Astrocyte (in vitro differentiated cells and primary cell): ENCODE measurements around the gene TIAM2. TPM values are rescaled to one million over a fixed set of nuclear protein-coding genes. Genes with fewer than 3 reads are reported as not detected.
"Not testable (repeated sequence)": the region's sequence is repeated elsewhere in the genome, so short reads cannot be mapped to it uniquely, and the experiment has no call there.

ENCODE experiments used
- DNase-seq: peaks from one replicate; pipeline ENCODE4 v3.0.0-alpha.2; 2010; ENCODE audit warnings: low read depth
- FAIRE-seq: peaks from 2 replicates; lab custom pipeline; 2011; peaks lifted over from hg19 to GRCh38; lab: Jason Lieb, UNC
- H2AFZ ChIP-seq: 2 replicates; pipeline ENCODE4 v1.6.0; 2012; ENCODE audit warnings: low read depth, low read length, inconsistent platforms
- H3K27ac ChIP-seq: 2 replicates; pipeline ENCODE4 v1.5.1; 2011; ENCODE audit warnings: low read depth, low read length, inconsistent platforms
- H3K27me3 ChIP-seq: 2 replicates; pipeline ENCODE4 v1.6.0; 2011; ENCODE audit warnings: low read length, inconsistent platforms; ENCODE audit not compliant: insufficient read depth
- H3K36me3 ChIP-seq: 2 replicates; pipeline ENCODE4 v1.5.1; 2011; ENCODE audit warnings: low read length, inconsistent platforms; ENCODE audit not compliant: insufficient read depth
- H3K4me1 ChIP-seq: 2 replicates; pipeline ENCODE4 v1.5.1; 2011; ENCODE audit warnings: low read length, inconsistent platforms; ENCODE audit not compliant: insufficient read depth
- H3K4me2 ChIP-seq: 2 replicates; pipeline ENCODE4 v1.6.0; 2012; ENCODE audit warnings: low read length, inconsistent platforms
- H3K4me3 ChIP-seq: 2 replicates; pipeline ENCODE4 v1.5.1; 2011; ENCODE audit warnings: low read depth, mild to moderate bottlenecking, low read length, inconsistent platforms; ENCODE audit not compliant: insufficient read depth
- H3K79me2 ChIP-seq: 2 replicates; pipeline ENCODE4 v1.6.0; 2012; ENCODE audit warnings: mild to moderate bottlenecking, low read length, inconsistent platforms; ENCODE audit not compliant: insufficient read depth
- H3K9ac ChIP-seq: 2 replicates; pipeline ENCODE4 v1.6.0; 2012; ENCODE audit warnings: mild to moderate bottlenecking, low read length, inconsistent platforms
- H3K9me3 ChIP-seq: 2 replicates; pipeline ENCODE4 v1.5.1; 2012; ENCODE audit warnings: low read depth, mild to moderate bottlenecking, low read length, inconsistent platforms; ENCODE audit not compliant: insufficient read depth
- H4K20me1 ChIP-seq: 2 replicates; pipeline ENCODE4 v1.6.0; 2012; ENCODE audit warnings: low read length, inconsistent platforms; ENCODE audit not compliant: insufficient read depth
- H3K27ac Mint-ChIP-seq: one replicate; pipeline ENCODE4 v1.8.0; 2021; ENCODE audit warnings: mild to moderate bottlenecking, mixed read lengths; ENCODE audit not compliant: unreplicated experiment
- H3K27me3 Mint-ChIP-seq: one replicate; pipeline ENCODE4 v1.8.0; 2021; ENCODE audit warnings: low read depth, mixed read lengths; ENCODE audit not compliant: unreplicated experiment
- H3K36me3 Mint-ChIP-seq: one replicate; pipeline ENCODE4 v1.8.0; 2021; ENCODE audit warnings: low read depth, mixed read lengths; ENCODE audit not compliant: unreplicated experiment
- H3K4me1 Mint-ChIP-seq: one replicate; pipeline ENCODE4 v1.8.0; 2021; ENCODE audit warnings: low read depth, mixed read lengths; ENCODE audit not compliant: unreplicated experiment
- H3K4me3 Mint-ChIP-seq: one replicate; pipeline ENCODE4 v1.8.0; 2021; ENCODE audit warnings: mild to moderate bottlenecking, moderate library complexity, mixed read lengths; ENCODE audit not compliant: unreplicated experiment
- H3K9me3 Mint-ChIP-seq: one replicate; pipeline ENCODE4 v1.8.0; 2021; ENCODE audit warnings: mild to moderate bottlenecking, mixed read lengths; ENCODE audit not compliant: unreplicated experiment
- EZH2 ChIP-seq: IDR thresholded peaks from 2 replicates; pipeline ENCODE4 v1.6.1; 2012; ENCODE audit warnings: mild to moderate bottlenecking, low read length, inconsistent platforms; ENCODE audit not compliant: insufficient read depth
- total RNA-seq: library from RNA; stranded (reverse); gene quantifications from 2 replicates; pipeline ENCODE4 v1.2.1, GENCODE V29; 2021
- TF ChIP-seq, protein P1 (sequence below): IDR thresholded peaks from 2 replicates; pipeline ENCODE4 v1.5.1; 2011; ENCODE audit warnings: low read depth, mild to moderate bottlenecking, inconsistent platforms, low read length, moderate library complexity; ENCODE audit not compliant: insufficient read depth

The TIAM2 gene
- total RNA-seq, 1 donor from 2014 or later, result 23.6 TPM

DNA sequence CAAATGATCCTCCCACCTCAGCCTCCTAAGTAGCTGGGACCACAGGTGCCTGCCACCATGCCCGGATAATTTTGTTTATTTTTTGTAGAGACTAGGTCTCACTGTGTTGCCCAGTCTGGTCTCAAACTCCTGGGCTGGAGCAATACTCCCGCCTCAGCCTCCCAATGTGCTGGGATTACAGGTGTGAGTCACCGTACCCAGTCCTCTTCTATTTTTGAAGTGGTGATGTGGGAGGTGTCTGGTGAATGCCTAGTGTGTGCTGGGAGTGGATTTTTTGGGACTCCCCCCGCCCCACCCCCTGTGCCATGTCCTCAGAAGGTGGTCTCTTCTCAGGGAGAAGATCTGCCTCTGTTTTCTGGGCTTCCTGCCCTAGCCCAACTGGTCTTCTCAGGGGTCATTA is 220.8 kb downstream of the TIAM2 start:
- Histone ChIP-seq H3K9me3 (no peaks in the 10 kb centered on the region), H4K20me1 (no peaks in the 10 kb centered on the region), H3K36me3 (no peaks in the 10 kb centered on the region), H3K4me3 (no peak overlapping the region), H3K27ac (no peak overlapping the region), H3K27me3 (no peaks in the 10 kb centered on the region), H3K4me1 (no peaks in the 10 kb centered on the region), H3K4me2 (no peak overlapping the region), H3K79me2 (no peaks in the 10 kb centered on the region), H2AFZ (no peak overlapping the region), H3K9ac (no peak overlapping the region)
- Mint-ChIP-seq H3K9me3 (peaks cover 9% of the 10 kb centered on the region), H3K27me3 (no peaks in the 10 kb centered on the region), H3K4me1 (peaks cover 11% of the 10 kb centered on the region), H3K4me3 (no peak overlapping the region), H3K27ac (no peak overlapping the region), H3K36me3 (peaks cover 28% of the 10 kb centered on the region)
- FAIRE-seq (no peak), DNase-seq (no peak)
- TF ChIP-seq, protein P1, sequence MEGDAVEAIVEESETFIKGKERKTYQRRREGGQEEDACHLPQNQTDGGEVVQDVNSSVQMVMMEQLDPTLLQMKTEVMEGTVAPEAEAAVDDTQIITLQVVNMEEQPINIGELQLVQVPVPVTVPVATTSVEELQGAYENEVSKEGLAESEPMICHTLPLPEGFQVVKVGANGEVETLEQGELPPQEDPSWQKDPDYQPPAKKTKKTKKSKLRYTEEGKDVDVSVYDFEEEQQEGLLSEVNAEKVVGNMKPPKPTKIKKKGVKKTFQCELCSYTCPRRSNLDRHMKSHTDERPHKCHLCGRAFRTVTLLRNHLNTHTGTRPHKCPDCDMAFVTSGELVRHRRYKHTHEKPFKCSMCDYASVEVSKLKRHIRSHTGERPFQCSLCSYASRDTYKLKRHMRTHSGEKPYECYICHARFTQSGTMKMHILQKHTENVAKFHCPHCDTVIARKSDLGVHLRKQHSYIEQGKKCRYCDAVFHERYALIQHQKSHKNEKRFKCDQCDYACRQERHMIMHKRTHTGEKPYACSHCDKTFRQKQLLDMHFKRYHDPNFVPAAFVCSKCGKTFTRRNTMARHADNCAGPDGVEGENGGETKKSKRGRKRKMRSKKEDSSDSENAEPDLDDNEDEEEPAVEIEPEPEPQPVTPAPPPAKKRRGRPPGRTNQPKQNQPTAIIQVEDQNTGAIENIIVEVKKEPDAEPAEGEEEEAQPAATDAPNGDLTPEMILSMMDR, result no peak
- TF ChIP-seq EZH2, result no peak

DNA sequence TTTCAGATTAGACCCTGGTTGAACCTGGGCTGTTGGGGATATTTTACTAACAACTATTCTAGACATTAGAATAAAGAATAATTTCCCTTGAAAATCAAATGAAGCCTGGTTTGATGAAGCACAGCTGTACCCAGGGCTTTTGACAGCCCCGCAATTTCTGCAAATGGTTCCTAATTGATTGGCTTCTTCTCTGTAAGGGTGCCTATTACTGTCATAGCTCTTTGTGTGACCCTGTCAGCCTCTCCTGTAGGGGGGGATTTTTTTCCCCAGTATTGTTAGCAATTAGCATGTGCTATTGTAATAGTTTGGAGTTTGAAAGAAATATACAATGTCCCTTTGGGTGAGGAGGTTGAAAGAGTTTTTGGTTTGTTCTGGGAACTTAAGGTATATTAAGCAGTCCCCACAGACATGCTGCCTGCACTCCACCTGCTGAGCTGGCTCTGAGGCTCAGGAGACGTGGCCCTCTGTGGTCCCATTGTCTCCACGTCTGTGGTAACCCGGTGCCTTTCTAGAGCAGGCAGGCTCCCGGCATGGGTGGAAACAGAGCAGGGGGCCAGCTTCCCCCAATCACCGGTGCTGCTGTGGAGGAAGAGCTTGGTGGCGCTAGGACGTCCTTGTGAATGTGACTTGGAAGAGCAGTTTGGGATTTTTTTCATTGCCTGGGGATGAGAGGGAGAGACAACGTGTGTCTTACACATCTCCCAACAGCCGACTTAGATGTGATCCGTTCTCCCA is 221.4 kb downstream of the TIAM2 start:
- H3K79me2 ChIP-seq, result no peaks in the 10 kb centered on the region
- no peak overlapping the region for H2AFZ ChIP-seq
- no peak overlapping the region for H3K27ac ChIP-seq
- peaks cover 9% of the 10 kb centered on the region for H3K9me3 Mint-ChIP-seq
- no peak overlapping the region for H3K4me3 Mint-ChIP-seq
- no peaks in the 10 kb centered on the region for H3K27me3 ChIP-seq
- peak overlapping the region; percentile 23 for H3K27ac Mint-ChIP-seq
- FAIRE-seq (no peak), DNase-seq (no peak)
- H3K4me1 Mint-ChIP-seq, result peaks cover 11% of the 10 kb centered on the region
- H3K36me3 ChIP-seq, result no peaks in the 10 kb centered on the region
- H3K4me3 ChIP-seq, result no peak overlapping the region
- no peaks in the 10 kb centered on the region for H3K9me3 ChIP-seq
- H4K20me1 ChIP-seq, result no peaks in the 10 kb centered on the region
- TF ChIP-seq EZH2, result no peak
- TF ChIP-seq, protein P1, result no peak
- no peak overlapping the region for H3K9ac ChIP-seq
- no peak overlapping the region for H3K4me2 ChIP-seq
- H3K4me1 ChIP-seq, result no peaks in the 10 kb centered on the region
- H3K36me3 Mint-ChIP-seq, result peaks cover 32% of the 10 kb centered on the region
- no peaks in the 10 kb centered on the region for H3K27me3 Mint-ChIP-seq

DNA sequence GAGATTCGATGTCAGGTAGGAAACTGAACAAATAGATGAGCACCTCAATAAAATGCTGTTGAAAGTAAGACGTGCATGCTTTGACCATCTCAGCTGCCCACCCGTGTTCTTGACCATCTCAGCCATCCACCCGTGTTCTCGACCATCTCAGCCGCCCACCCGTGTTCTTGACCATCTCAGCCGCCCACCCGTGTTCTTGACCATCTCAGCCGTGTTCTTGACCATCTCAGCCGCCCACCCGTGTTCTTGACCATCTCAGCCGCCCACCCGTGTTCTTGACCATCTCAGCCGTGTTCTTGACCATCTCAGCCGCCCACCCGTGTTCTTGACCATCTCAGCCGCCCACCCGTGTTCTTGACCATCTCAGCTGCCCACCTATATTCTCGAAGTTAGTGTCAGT is 223.6 kb downstream of the TIAM2 start:
- H3K27ac Mint-ChIP-seq, H3K27me3 Mint-ChIP-seq, H3K4me3 ChIP-seq, H3K4me3 Mint-ChIP-seq, H3K27me3 ChIP-seq, H3K36me3 ChIP-seq, H3K9ac ChIP-seq, DNase-seq, H2AFZ ChIP-seq, FAIRE-seq, H3K9me3 ChIP-seq, H3K4me1 ChIP-seq, H3K79me2 ChIP-seq, H4K20me1 ChIP-seq, H3K27ac ChIP-seq, H3K9me3 Mint-ChIP-seq, H3K4me2 ChIP-seq: not testable (repeated sequence)
- Mint-ChIP-seq H3K36me3 (peaks cover 19% of the 10 kb centered on the region), H3K4me1 (peaks cover 12% of the 10 kb centered on the region)
